Common myeloid progenitor, CD34-positive (primary cell): ENCODE data around the gene EPS8.

Experiments
- CTCF ChIA-PET: fragments of 350-600 bp; sonication (Branson Sonifier 250); formaldehyde crosslinking; loops from one replicate; lab custom pipeline; 2021; ENCODE audit warnings: antibody characterized with exemption; lab: Charles Lee
- POLR2A ChIA-PET: fragments of 350-600 bp; sonication (Branson Sonifier 250); formaldehyde crosslinking; loops from one replicate; lab custom pipeline; 2021; ENCODE audit warnings: antibody characterized with exemption; lab: Charles Lee
- DNase-seq, 3 donors: peaks; one replicate each; pipeline versions ENCODE4 v3.0.0 to v3.0.0-alpha.2; 2013
- H3K27ac ChIP-seq, 2 experiments: 1 replicate in 1 of 2; 2 replicates in 1 of 2; pipeline ENCODE4 v1.7.0; 2013; ENCODE audit warnings: inconsistent platforms in 2 of 2, low read length in 2 of 2, mild to moderate bottlenecking in 2 of 2, low read depth in 1 of 2, moderate library complexity in 1 of 2; ENCODE audit not compliant: severe bottlenecking in 2 of 2, insufficient read depth in 1 of 2, poor library complexity in 1 of 2
- H3K27me3 ChIP-seq, 5 experiments: replicated peaks in 2 of 5; 1 replicate in 3 of 5; 2 replicates in 2 of 5; pipeline versions ENCODE4 v1.6.1 to v1.7.0; 2013; ENCODE audit warnings: low read length in 4 of 5, mild to moderate bottlenecking in 2 of 5, moderate library complexity in 2 of 5, inconsistent platforms in 1 of 5; ENCODE audit not compliant: insufficient read depth in 5 of 5, control insufficient read depth in 4 of 5
- H3K36me3 ChIP-seq, 4 experiments: 1 replicate in 2 of 4; 2 replicates in 2 of 4; pipeline versions ENCODE4 v1.6.1 to v1.7.0; 2013; ENCODE audit warnings: low read length in 3 of 4, control low read depth in 1 of 4, mild to moderate bottlenecking in 1 of 4; ENCODE audit not compliant: control insufficient read depth in 4 of 4, insufficient read depth in 4 of 4
- H3K4me1 ChIP-seq, 4 experiments: 1 replicate in 3 of 4; 2 replicates in 1 of 4; pipeline versions ENCODE4 v1.6.1 to v1.7.1; 2013; ENCODE audit warnings: low read length in 3 of 4, mild to moderate bottlenecking in 3 of 4, control low read depth in 1 of 4, inconsistent platforms in 1 of 4, moderate library complexity in 1 of 4; ENCODE audit not compliant: control insufficient read depth in 4 of 4, insufficient read depth in 4 of 4; ENCODE audit errors: control extremely low read depth in 1 of 4
- H3K4me3 ChIP-seq, 7 experiments: 1 replicate in 4 of 7; 2 replicates in 3 of 7; pipeline versions ENCODE4 v1.5.1 to v1.7.0; 2013; ENCODE audit warnings: mild to moderate bottlenecking in 7 of 7, low read length in 6 of 7, moderate library complexity in 6 of 7, inconsistent platforms in 2 of 7, low read depth in 2 of 7, control low read depth in 1 of 7; ENCODE audit not compliant: insufficient read depth in 4 of 7, control insufficient read depth in 1 of 7; ENCODE audit errors: extremely low read depth in 1 of 7
- H3K9me3 ChIP-seq, 5 experiments: 1 replicate in 4 of 5; 2 replicates in 1 of 5; pipeline versions ENCODE4 v1.6.1 to v1.7.1; 2013; ENCODE audit warnings: low read length in 4 of 5, mild to moderate bottlenecking in 2 of 5, inconsistent platforms in 1 of 5, low read depth in 1 of 5, moderate library complexity in 1 of 5; ENCODE audit not compliant: control insufficient read depth in 4 of 5, insufficient read depth in 2 of 5; ENCODE audit errors: control extremely low read depth in 1 of 5
- WGBS: methylation state at CpG from one replicate; pipeline ENCODE4 v1.1.5; 2013; ENCODE audit not compliant: insufficient coverage; 5-methylcytosine and 5-hydroxymethylcytosine counted together

EPS8 gene

DNA sequence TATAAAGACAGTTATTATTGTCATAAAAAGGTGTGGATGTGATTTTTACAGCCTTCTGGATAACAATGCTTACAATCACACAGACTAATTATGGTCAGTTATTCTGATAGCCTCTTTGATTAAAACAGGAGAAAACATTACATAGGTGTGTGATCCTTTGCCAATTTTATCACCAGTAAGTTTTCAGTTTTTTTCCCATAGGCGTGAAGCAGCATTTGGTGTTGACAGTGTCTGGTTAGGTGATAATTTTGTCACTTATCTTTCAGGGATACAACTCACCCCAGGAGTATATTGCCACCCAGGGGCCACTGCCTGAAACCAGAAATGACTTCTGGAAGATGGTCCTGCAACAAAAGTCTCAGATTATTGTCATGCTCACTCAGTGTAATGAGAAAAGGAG is 208.8 kb downstream of the EPS8 start:
- H3K27me3 ChIP-seq: peaks cover 0 to 5% (median 0%) of the 10 kb centered on the region in 5 experiments
- no peaks in the 10 kb centered on the region for H3K36me3 ChIP-seq
- peaks cover 2 to 7% (median 5%) of the 10 kb centered on the region in 4 experiments for H3K4me1 ChIP-seq
- no peak for DNase-seq
- ChIA-PET POLR2A (no interaction called here), CTCF (interaction anchor here (0.9 to 1.5 kb wide), 3 partner anchors 29 to 48 kb away, joined by 3 to 6 read pairs (median 4); no protein-coding TSS in a partner anchor)
- H3K4me3 ChIP-seq: no peak overlapping the region
- H3K27ac ChIP-seq: no peak overlapping the region
- H3K9me3 ChIP-seq: no peaks in the 10 kb centered on the region
- 100% methylated on average over 1 of the region's 1 CpG for WGBS

DNA sequence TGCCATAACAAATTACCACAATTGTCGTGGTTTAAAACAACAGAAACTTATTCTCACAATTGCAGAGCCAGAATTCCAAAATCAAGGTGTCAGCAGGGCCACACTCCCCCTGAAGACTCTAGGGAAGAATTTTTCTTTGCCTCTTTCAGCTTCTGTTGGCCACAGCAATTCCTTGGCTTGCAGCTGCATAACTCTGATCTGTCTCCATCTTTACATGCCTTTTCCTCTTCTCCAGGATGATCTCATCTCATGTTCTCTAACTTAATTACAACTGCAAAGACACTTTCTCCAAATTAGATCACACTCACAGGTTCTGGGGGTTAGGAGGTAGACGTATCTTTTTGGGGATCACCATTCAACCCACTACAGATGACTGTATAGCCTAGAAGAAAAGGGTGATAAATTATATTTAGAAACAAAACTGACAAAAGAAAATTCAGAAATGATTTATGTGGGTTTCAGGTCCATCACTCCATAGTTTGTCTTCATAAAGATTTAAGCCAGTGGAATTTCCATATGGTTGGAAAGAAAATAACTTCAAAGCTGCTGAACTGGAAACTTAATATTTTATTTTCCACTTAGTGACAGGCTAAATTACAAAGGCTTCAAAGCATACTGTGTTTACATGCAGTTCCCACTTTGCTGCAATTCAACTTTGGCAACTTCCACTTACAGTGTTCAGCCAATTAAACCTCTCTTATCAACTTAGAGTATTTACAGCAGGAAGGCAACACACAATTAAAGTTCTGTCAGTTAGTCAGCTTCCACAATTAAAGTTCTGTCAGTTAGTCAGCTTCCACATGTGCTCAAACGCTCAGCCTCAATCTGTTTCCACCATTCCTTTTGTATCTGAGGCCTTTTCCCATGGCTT is 213.3 kb downstream of the EPS8 start:
- 100% methylated on average over 1 of the region's 3 CpGs for WGBS
- CTCF ChIA-PET: interaction anchor here (0.9 to 2.5 kb wide), 5 partner anchors 8 to 43 kb away, joined by 3 to 19 read pairs (median 5); no protein-coding TSS in a partner anchor
- POLR2A ChIA-PET: no interaction called here
- H3K36me3 ChIP-seq: no peaks in the 10 kb centered on the region
- no peak overlapping the region for H3K27ac ChIP-seq
- peak in 2 of 3 donors; percentile 42 to 48 for DNase-seq
- peaks cover 0 to 3% (median 0%) of the 10 kb centered on the region in 5 experiments for H3K27me3 ChIP-seq
- no peaks in the 10 kb centered on the region for H3K9me3 ChIP-seq
- H3K4me3 ChIP-seq: no peak overlapping the region
- H3K4me1 ChIP-seq: peaks cover 2 to 12% (median 6%) of the 10 kb centered on the region in 4 experiments

GRCh38 chr12:15574353-15574752 is 214.8 kb downstream of the EPS8 start:
- H3K27ac ChIP-seq: no peak overlapping the region
- no peak overlapping the region for H3K4me3 ChIP-seq
- CTCF ChIA-PET: interaction anchor here (0.6 to 2.5 kb wide), 5 partner anchors 10 to 278 kb away, joined by 3 to 19 read pairs (median 5); no protein-coding TSS in a partner anchor
- DNase-seq: no peak
- H3K27me3 ChIP-seq: peaks cover 0 to 3% (median 0%) of the 10 kb centered on the region in 5 experiments
- peaks cover 5 to 16% (median 8%) of the 10 kb centered on the region in 4 experiments for H3K4me1 ChIP-seq
- POLR2A ChIA-PET: no interaction called here
- H3K9me3 ChIP-seq: no peaks in the 10 kb centered on the region
- no peaks in the 10 kb centered on the region for H3K36me3 ChIP-seq
- no CpG with 5 or more reads among the region's 1 CpG for WGBS
